GM23338 (cell line): ENCODE data around the gene DHRSX. TPM values are rescaled to one million over a fixed set of nuclear protein-coding genes. Genes with fewer than 3 reads are reported as not detected.

Source experiments
- ATAC-seq: fragments of 200-7000 bp; cut with Tn5 transposase; 3 replicates; pipeline ENCODE4 v1.9.1; 2020
- DNase-seq: peaks from one replicate; pipeline ENCODE4 v3.0.0-alpha.2; 2015; ENCODE audit warnings: low spot score
- H2AFZ ChIP-seq: fragments of 200-600 bp; sonication (generic); 2 replicates; pipeline ENCODE4 v1.8.0; 2016; ENCODE audit warnings: antibody characterized with exemption, mild to moderate bottlenecking, moderate library complexity
- H3F3A ChIP-seq: fragments of 200-600 bp; sonication (generic); replicated peaks from 2 replicates; pipeline ENCODE4 v1.8.0; 2017; ENCODE audit warnings: antibody characterized with exemption, mixed run types, low read depth
- H3K27ac ChIP-seq: fragments of 200-600 bp; sonication (generic); 2 replicates; pipeline ENCODE4 v1.6.1; 2016; ENCODE audit warnings: low read depth
- H3K27me3 ChIP-seq: fragments of 200-600 bp; sonication (generic); 2 replicates; pipeline ENCODE4 v1.8.0; 2016; ENCODE audit warnings: mild to moderate bottlenecking, mixed run types, moderate library complexity; ENCODE audit not compliant: insufficient read depth
- H3K36me3 ChIP-seq: fragments of 200-600 bp; sonication (generic); 2 replicates; pipeline ENCODE4 v1.8.0; 2016; ENCODE audit warnings: mild to moderate bottlenecking; ENCODE audit not compliant: insufficient read depth
- H3K4me1 ChIP-seq: fragments of 200-600 bp; sonication (generic); 2 replicates; pipeline ENCODE4 v1.8.0; 2016; ENCODE audit warnings: mild to moderate bottlenecking, moderate library complexity; ENCODE audit not compliant: insufficient read depth
- H3K4me2 ChIP-seq: fragments of 200-600 bp; sonication (generic); 2 replicates; pipeline ENCODE4 v1.7.1; 2017; ENCODE audit warnings: mixed run types
- H3K4me3 ChIP-seq: fragments of 200-600 bp; sonication (generic); 2 replicates; pipeline ENCODE4 v1.6.1; 2016; ENCODE audit warnings: mixed run types
- H3K79me2 ChIP-seq: fragments of 200-600 bp; sonication (generic); replicated peaks from 2 replicates; pipeline ENCODE4 v1.8.0; 2017; ENCODE audit warnings: mild to moderate bottlenecking; ENCODE audit not compliant: insufficient read depth
- H3K9me2 ChIP-seq: fragments of 200-600 bp; sonication (generic); 2 replicates; pipeline ENCODE4 v1.8.0; 2017; ENCODE audit not compliant: insufficient read depth
- H4K20me1 ChIP-seq: fragments of 200-600 bp; sonication (generic); replicated peaks from 2 replicates; pipeline ENCODE4 v1.8.0; 2017; ENCODE audit warnings: mild to moderate bottlenecking; ENCODE audit not compliant: insufficient read depth
- H3K27ac Mint-ChIP-seq: 2 replicates; pipeline ENCODE4 v1.8.0; 2020; ENCODE audit warnings: inconsistent platforms, mild to moderate bottlenecking, moderate library complexity, mixed read lengths
- H3K27me3 Mint-ChIP-seq: 3 replicates; pipeline ENCODE4 v1.8.0; 2022; ENCODE audit warnings: low read depth, mild to moderate bottlenecking, moderate library complexity, mixed read lengths, inconsistent platforms; ENCODE audit not compliant: insufficient read depth, poor library complexity
- H3K36me3 Mint-ChIP-seq: 3 replicates; pipeline ENCODE4 v1.8.0; 2021; ENCODE audit warnings: low read depth, mild to moderate bottlenecking, inconsistent platforms, moderate library complexity, mixed read lengths
- H3K4me1 Mint-ChIP-seq: 3 replicates; pipeline ENCODE4 v1.8.0; 2020; ENCODE audit warnings: mild to moderate bottlenecking, inconsistent platforms, mixed read lengths
- H3K4me3 Mint-ChIP-seq: 3 replicates; pipeline ENCODE4 v1.8.0; 2021; ENCODE audit warnings: moderate library complexity, mild to moderate bottlenecking, inconsistent platforms, mixed read lengths
- H3K9me3 Mint-ChIP-seq: 3 replicates; pipeline ENCODE4 v1.8.0; 2020; ENCODE audit warnings: moderate library complexity, mild to moderate bottlenecking, inconsistent platforms, mixed read lengths
- CREB1 ChIP-seq: fragments of 250-450 bp; sonication (Bioruptor Pico); IDR thresholded peaks from 2 replicates; pipeline ENCODE4 v1.5.0; 2020; ENCODE audit warnings: low read depth, mild to moderate bottlenecking, moderate library complexity
- EZH2 ChIP-seq: fragments of 200-600 bp; sonication (generic); IDR thresholded peaks from one replicate; pipeline ENCODE4 v1.8.0; 2017; ENCODE audit warnings: antibody characterized with exemption, mild to moderate bottlenecking, low read depth; ENCODE audit not compliant: unreplicated experiment
- EZH2phosphoT487 ChIP-seq: fragments of 200-600 bp; sonication (generic); IDR thresholded peaks from one replicate; pipeline ENCODE4 v1.8.1; 2018; ENCODE audit warnings: antibody characterized with exemption; ENCODE audit not compliant: unreplicated experiment
- JUNB ChIP-seq: IDR thresholded peaks from one replicate; pipeline ENCODE4 v1.6.1; 2016; ENCODE audit warnings: antibody characterized with exemption; ENCODE audit not compliant: unreplicated experiment
- NANOG ChIP-seq: IDR thresholded peaks from 2 replicates; pipeline ENCODE4 v1.6.1; 2016; ENCODE audit warnings: antibody characterized with exemption, borderline replicate concordance
- POLR2AphosphoS5 ChIP-seq: IDR thresholded peaks from 2 replicates; pipeline ENCODE4 v1.6.1; 2016; ENCODE audit warnings: antibody characterized with exemption, low read depth
- STAT1 ChIP-seq: IDR thresholded peaks from one replicate; pipeline ENCODE4 v1.6.1; 2016; ENCODE audit warnings: antibody characterized with exemption; ENCODE audit not compliant: unreplicated experiment
- ZNF114 ChIP-seq: fragments of 250-450 bp; sonication (Bioruptor Pico); IDR thresholded peaks from 2 replicates; pipeline ENCODE4 v1.5.0; 2020; ENCODE audit warnings: mild to moderate bottlenecking, moderate library complexity
- ZNF331 ChIP-seq: fragments of 250-450 bp; sonication (Bioruptor Pico); IDR thresholded peaks from 2 replicates; pipeline ENCODE4 v1.5.0; 2020; ENCODE audit warnings: low read depth, mild to moderate bottlenecking, moderate library complexity
- polyA plus RNA-seq: library from polyadenylated mRNA; unstranded; fragments of >200 nt; fragmentation: Nextera tagmentation; extraction: Ambion mirVana; gene quantifications from 2 replicates; pipeline ENCODE4 v1.2.1, GENCODE V29; 2016
- total RNA-seq: library from RNA; depleted of rRNA; stranded (reverse); fragments of >200 nt; shearing (Covaris generic); gene quantifications from 2 replicates; pipeline ENCODE4 v1.2.3, GENCODE V29; 2014
- TF ChIP-seq, protein P1 (sequence below): fragments of 250-450 bp; sonication (Bioruptor Pico); IDR thresholded peaks from 2 replicates; pipeline ENCODE4 v1.5.0; 2020; ENCODE audit warnings: mild to moderate bottlenecking, moderate library complexity
- TF ChIP-seq, protein P2 (sequence below): IDR thresholded peaks from 2 replicates; pipeline ENCODE4 v1.6.1; 2016; ENCODE audit warnings: antibody characterized with exemption
- TF ChIP-seq, protein P3 (sequence below): IDR thresholded peaks from one replicate; pipeline ENCODE4 v1.6.1; 2018; ENCODE audit warnings: antibody characterized with exemption; ENCODE audit not compliant: unreplicated experiment
- TF ChIP-seq, protein P4 (sequence below), 2 experiments: fragments of 200-600 bp in 1 of 2; sonication (generic) in 1 of 2; conservative IDR thresholded peaks; 2 replicates each; pipeline versions ENCODE4 v1.5.1 to v1.6.1; 2016 to 2017; ENCODE audit warnings: antibody characterized with exemption in 2 of 2, low read depth in 2 of 2, mild to moderate bottlenecking in 2 of 2, moderate library complexity in 1 of 2

The DHRSX gene
- total and polyA plus RNA-seq, 2 experiments from 2014 or later = 33.9 to 43.0 TPM

DNA sequence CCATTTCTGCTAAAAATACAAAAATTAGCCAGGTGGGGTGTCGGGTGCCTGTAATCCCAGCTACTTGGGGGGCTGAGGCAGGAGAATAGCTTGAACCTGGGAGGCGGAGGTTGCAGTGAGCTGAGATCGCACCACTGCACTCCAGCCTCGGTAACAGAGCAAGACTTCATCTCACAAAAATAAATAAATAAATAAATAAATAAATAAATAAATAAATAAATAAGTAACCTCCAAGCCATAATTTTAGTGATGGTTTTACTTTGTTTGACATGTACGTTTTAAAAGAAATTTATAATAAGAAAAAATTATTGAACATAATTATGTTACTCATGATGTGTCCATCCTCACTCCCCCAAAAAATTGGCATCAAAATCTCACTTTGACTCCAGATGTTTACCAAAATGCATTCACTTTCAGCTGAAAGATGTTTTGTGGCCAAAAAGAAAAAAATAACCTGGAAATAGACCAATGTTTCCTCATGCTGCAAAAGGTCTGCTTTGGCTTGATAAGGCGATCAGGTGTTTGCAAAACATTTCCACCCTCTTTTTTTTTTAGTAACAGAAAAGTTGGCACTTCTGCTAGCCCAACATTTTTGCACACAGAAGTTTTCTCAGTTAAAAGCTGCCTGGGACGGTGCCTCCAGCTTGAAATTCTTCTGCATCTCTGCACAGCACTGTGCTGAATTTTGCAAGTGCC lies 42.2 kb upstream of the DHRSX start:
- no peak overlapping the region for H3K27ac Mint-ChIP-seq
- TF ChIP-seq EZH2phosphoT487 = no peak
- TF ChIP-seq, protein P1, sequence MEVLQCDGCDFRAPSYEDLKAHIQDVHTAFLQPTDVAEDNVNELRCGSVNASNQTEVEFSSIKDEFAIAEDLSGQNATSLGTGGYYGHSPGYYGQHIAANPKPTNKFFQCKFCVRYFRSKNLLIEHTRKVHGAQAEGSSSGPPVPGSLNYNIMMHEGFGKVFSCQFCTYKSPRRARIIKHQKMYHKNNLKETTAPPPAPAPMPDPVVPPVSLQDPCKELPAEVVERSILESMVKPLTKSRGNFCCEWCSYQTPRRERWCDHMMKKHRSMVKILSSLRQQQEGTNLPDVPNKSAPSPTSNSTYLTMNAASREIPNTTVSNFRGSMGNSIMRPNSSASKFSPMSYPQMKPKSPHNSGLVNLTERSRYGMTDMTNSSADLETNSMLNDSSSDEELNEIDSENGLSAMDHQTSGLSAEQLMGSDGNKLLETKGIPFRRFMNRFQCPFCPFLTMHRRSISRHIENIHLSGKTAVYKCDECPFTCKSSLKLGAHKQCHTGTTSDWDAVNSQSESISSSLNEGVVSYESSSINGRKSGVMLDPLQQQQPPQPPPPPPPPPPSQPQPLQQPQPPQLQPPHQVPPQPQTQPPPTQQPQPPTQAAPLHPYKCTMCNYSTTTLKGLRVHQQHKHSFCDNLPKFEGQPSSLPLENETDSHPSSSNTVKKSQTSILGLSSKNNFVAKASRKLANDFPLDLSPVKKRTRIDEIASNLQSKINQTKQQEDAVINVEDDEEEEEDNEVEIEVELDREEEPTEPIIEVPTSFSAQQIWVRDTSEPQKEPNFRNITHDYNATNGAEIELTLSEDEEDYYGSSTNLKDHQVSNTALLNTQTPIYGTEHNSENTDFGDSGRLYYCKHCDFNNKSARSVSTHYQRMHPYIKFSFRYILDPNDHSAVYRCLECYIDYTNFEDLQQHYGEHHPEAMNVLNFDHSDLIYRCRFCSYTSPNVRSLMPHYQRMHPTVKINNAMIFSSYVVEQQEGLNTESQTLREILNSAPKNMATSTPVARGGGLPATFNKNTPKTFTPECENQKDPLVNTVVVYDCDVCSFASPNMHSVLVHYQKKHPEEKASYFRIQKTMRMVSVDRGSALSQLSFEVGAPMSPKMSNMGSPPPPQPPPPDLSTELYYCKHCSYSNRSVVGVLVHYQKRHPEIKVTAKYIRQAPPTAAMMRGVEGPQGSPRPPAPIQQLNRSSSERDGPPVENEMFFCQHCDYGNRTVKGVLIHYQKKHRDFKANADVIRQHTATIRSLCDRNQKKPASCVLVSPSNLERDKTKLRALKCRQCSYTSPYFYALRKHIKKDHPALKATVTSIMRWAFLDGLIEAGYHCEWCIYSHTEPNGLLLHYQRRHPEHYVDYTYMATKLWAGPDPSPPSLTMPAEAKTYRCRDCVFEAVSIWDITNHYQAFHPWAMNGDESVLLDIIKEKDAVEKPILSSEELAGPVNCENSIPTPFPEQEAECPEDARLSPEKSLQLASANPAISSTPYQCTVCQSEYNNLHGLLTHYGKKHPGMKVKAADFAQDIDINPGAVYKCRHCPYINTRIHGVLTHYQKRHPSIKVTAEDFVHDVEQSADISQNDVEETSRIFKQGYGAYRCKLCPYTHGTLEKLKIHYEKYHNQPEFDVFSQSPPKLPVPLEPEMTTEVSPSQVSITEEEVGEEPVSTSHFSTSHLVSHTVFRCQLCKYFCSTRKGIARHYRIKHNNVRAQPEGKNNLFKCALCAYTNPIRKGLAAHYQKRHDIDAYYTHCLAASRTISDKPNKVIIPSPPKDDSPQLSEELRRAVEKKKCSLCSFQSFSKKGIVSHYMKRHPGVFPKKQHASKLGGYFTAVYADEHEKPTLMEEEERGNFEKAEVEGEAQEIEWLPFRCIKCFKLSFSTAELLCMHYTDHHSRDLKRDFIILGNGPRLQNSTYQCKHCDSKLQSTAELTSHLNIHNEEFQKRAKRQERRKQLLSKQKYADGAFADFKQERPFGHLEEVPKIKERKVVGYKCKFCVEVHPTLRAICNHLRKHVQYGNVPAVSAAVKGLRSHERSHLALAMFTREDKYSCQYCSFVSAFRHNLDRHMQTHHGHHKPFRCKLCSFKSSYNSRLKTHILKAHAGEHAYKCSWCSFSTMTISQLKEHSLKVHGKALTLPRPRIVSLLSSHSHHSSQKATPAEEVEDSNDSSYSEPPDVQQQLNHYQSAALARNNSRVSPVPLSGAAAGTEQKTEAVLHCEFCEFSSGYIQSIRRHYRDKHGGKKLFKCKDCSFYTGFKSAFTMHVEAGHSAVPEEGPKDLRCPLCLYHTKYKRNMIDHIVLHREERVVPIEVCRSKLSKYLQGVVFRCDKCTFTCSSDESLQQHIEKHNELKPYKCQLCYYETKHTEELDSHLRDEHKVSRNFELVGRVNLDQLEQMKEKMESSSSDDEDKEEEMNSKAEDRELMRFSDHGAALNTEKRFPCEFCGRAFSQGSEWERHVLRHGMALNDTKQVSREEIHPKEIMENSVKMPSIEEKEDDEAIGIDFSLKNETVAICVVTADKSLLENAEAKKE (CRISPR knock-in tag) = no peak
- TF ChIP-seq EZH2 = no peak
- no peak for TF ChIP-seq JUNB
- no peak for TF ChIP-seq STAT1
- no peak for TF ChIP-seq CREB1 (CRISPR knock-in tag)
- TF ChIP-seq POLR2AphosphoS5 = no peak
- TF ChIP-seq, protein P2, sequence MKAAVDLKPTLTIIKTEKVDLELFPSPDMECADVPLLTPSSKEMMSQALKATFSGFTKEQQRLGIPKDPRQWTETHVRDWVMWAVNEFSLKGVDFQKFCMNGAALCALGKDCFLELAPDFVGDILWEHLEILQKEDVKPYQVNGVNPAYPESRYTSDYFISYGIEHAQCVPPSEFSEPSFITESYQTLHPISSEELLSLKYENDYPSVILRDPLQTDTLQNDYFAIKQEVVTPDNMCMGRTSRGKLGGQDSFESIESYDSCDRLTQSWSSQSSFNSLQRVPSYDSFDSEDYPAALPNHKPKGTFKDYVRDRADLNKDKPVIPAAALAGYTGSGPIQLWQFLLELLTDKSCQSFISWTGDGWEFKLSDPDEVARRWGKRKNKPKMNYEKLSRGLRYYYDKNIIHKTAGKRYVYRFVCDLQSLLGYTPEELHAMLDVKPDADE = no peak
- TF ChIP-seq NANOG = no peak
- TF ChIP-seq, protein P3, sequence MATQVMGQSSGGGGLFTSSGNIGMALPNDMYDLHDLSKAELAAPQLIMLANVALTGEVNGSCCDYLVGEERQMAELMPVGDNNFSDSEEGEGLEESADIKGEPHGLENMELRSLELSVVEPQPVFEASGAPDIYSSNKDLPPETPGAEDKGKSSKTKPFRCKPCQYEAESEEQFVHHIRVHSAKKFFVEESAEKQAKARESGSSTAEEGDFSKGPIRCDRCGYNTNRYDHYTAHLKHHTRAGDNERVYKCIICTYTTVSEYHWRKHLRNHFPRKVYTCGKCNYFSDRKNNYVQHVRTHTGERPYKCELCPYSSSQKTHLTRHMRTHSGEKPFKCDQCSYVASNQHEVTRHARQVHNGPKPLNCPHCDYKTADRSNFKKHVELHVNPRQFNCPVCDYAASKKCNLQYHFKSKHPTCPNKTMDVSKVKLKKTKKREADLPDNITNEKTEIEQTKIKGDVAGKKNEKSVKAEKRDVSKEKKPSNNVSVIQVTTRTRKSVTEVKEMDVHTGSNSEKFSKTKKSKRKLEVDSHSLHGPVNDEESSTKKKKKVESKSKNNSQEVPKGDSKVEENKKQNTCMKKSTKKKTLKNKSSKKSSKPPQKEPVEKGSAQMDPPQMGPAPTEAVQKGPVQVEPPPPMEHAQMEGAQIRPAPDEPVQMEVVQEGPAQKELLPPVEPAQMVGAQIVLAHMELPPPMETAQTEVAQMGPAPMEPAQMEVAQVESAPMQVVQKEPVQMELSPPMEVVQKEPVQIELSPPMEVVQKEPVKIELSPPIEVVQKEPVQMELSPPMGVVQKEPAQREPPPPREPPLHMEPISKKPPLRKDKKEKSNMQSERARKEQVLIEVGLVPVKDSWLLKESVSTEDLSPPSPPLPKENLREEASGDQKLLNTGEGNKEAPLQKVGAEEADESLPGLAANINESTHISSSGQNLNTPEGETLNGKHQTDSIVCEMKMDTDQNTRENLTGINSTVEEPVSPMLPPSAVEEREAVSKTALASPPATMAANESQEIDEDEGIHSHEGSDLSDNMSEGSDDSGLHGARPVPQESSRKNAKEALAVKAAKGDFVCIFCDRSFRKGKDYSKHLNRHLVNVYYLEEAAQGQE = no peak
- TF ChIP-seq ZNF331 (CRISPR knock-in tag) = no peak
- TF ChIP-seq ZNF114 (CRISPR knock-in tag) = no peak
- TF ChIP-seq, protein P4, sequence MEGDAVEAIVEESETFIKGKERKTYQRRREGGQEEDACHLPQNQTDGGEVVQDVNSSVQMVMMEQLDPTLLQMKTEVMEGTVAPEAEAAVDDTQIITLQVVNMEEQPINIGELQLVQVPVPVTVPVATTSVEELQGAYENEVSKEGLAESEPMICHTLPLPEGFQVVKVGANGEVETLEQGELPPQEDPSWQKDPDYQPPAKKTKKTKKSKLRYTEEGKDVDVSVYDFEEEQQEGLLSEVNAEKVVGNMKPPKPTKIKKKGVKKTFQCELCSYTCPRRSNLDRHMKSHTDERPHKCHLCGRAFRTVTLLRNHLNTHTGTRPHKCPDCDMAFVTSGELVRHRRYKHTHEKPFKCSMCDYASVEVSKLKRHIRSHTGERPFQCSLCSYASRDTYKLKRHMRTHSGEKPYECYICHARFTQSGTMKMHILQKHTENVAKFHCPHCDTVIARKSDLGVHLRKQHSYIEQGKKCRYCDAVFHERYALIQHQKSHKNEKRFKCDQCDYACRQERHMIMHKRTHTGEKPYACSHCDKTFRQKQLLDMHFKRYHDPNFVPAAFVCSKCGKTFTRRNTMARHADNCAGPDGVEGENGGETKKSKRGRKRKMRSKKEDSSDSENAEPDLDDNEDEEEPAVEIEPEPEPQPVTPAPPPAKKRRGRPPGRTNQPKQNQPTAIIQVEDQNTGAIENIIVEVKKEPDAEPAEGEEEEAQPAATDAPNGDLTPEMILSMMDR (conservative IDR thresholded peaks at IDR 0.05; ENCODE audit: low read depth in 2 of 2) = no peak
- no peak overlapping the region for H3K4me2 ChIP-seq
- H3K36me3 Mint-ChIP-seq = peaks cover 36% of the 10 kb centered on the region
- H4K20me1 ChIP-seq = no peaks in the 10 kb centered on the region
- DNase-seq (no peak), ATAC-seq (no peak)
- no peak overlapping the region for H3K4me3 ChIP-seq
- no peaks in the 10 kb centered on the region for H3K27me3 Mint-ChIP-seq
- H3K9me3 Mint-ChIP-seq = peaks cover 41% of the 10 kb centered on the region
- no peaks in the 10 kb centered on the region for H3K27me3 ChIP-seq
- no peak overlapping the region for H3K27ac ChIP-seq
- no peaks in the 10 kb centered on the region for H3K4me1 ChIP-seq
- 0 out of 2 replicates have a peak, but pooled peaks cover 3% of the 10 kb centered on the region for H3F3A ChIP-seq
- no peaks in the 10 kb centered on the region for H3K36me3 ChIP-seq
- no peaks in the 10 kb centered on the region for H3K9me2 ChIP-seq
- no peak overlapping the region for H3K4me3 Mint-ChIP-seq
- peaks cover 2% of the 10 kb centered on the region for H3K4me1 Mint-ChIP-seq
- H2AFZ ChIP-seq = no peak overlapping the region
- no peaks in the 10 kb centered on the region for H3K79me2 ChIP-seq
